HG02852 (cell line): ENCODE results near the gene BUB1B.
"Not testable (repeated sequence)": the region's sequence is repeated elsewhere in the genome, so short reads cannot be mapped to it uniquely, and the experiment has no call there.

Experiments
- ATAC-seq: cut with Tn5 transposase; IDR thresholded peaks from one replicate; pipeline ENCODE4 v1.9.1; 2021; ENCODE audit warnings: mild to moderate bottlenecking, moderate library complexity; ENCODE audit not compliant: unreplicated experiment

The BUB1B gene

DNA sequence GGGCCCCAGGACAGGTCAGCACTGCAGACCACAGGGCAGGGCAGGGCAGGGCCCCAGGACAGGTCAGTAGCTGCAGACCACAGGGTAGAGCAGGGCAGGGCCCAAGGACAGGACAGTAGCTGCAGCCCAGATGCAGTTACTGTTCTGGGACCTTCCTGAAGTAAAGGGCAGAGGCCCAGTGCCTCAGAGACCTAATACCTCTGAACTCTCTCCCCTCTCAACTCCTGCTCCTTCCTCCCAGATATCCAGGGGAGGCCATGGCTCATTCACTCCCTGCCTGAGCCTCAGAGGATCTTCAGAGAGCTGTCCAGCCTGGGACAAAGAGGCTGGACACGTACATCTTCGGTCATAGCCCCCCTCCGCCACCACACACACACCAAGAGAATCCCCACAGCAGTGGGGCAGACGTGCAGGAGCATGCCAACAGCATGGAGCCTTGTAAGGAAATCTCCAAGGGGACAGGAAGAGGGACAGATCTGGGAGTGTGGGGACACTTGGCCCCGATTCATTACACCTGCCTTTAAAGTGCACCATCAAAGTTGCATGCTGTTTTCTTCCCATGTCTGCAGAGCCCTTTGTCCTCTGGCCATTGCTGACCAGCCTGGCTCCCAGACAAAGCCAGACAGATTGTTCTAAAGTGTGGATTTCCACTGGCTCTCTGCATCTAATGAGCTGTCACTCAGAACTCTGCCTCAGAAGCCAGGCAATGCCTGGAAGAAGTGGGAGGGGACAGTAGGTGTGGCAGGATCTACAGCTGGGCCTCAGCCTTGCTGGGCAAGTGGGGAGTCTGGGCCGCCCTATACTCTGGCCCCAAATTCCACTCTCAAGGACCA lies 24.2 kb upstream of the BUB1B start:
- ATAC-seq, result no peak

DNA sequence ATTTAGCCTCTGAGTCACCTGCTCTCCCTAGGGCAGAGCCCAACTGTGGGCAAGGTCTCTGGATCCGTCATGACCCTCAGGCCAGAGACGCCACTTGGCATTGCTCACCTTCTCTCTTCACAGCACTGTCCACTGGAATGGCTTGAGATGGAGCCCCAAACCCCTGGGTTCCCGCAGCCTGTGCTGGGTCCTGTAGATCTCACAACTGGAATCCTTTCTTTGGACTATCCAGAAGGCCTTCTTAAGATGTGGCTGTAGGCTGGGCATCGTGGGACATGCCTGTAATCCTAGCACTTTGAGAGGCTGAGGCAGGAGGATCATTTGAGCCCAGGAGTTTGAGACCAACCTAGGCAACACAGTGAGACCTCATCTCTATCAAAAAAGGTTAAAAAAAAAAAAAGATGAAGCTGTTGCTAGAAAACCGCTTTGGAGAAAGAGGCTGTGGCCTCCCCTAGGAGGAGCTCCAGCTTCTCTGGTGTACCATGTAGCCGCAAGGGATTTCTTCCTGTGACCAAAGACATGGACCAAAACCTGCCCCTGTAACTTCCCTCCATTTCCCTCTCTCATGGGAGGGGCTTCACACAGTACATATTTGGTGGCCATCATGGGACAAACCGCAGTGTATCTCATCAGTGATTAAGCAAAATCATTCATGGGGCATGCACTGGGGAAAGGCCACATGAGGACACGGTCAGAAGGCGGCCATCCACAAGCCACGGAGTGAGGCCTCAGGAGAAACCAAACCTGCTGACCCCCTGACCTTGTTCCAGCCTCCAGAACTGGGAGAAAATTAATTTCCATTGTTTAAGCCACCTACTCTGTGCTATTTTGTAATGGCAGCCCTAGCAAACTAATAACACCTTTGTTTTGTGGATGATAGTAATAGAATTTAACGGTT lies 23.3 kb upstream of the BUB1B start:
- no peak for ATAC-seq

DNA sequence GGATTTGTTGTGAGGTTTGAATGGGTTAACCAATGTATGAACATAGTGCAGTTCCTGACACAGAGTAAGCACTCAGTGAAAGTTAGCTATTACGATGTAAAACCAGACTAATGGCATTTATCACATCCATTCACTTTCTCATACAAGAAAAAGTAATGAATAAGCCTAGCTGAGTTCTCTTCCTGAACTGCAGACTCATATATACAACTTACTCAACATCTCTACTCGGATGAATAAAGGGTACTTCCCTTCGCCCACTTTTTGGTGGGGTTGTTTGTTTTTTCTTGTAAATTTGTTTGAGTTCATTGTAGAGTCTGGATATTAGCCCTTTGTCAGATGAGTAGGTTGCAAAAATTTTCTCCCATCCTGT lies 22.7 kb upstream of the BUB1B start:
- not testable (repeated sequence) for ATAC-seq

DNA sequence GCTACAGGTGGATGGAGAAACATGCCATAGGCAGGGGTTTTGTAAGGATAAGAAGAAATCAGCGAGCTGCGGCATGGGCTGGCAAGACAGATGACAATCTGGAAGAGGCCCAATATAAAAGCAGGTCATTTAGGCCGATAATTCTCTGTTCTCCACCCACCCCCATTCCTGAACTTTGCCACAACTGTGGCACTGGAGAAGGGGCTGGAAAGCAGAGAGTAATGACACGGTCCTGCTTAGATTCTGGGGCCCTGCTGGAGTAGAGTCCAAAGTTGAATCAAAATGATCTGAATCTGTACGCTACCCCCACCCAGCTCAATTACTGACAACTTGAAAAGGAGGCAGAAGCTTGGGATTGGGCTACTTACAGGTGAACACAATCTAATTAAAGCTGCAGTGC lies 18.4 kb upstream of the BUB1B start:
- ATAC-seq, result no peak

DNA sequence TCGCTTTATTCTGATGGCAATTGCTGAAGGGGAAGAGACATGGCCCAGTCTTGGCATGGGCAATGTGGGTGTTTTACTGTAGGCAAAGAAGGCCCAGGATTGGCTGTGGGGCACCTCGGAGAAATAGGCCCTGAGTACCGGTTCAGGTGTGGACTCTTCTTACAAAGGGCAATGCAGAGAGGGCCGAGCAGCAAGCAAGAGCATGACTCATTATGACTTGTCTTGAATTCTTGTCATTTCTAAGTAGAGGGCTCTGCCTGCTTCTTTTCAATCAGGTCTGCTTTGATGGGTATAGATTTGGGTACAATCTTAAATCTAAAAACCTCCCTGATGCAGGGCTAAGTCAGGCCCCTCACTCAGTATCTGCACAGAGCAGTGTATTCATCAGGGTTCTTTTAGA lies 14.8 kb upstream of the BUB1B start:
- no peak for ATAC-seq

DNA sequence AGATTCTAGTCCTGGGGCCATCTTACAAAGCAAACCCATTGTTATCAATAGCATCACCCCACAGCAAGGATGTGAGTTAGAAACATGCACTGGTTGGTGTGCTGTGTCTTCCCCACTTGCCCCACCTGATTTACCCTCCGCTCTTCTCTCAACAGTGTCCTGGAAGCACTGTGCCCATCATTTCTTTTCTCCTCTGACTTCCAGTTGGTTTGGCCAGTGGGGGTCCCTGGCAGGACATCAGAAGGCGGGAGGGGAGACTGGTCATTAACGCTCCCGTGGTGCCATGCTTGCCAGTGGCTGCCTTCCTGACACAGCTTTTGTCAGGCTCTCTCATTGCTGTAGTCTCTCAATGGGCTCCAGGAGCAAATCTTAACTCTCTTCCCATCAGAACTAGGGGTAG lies 11.5 kb upstream of the BUB1B start:
- ATAC-seq, result no peak

DNA sequence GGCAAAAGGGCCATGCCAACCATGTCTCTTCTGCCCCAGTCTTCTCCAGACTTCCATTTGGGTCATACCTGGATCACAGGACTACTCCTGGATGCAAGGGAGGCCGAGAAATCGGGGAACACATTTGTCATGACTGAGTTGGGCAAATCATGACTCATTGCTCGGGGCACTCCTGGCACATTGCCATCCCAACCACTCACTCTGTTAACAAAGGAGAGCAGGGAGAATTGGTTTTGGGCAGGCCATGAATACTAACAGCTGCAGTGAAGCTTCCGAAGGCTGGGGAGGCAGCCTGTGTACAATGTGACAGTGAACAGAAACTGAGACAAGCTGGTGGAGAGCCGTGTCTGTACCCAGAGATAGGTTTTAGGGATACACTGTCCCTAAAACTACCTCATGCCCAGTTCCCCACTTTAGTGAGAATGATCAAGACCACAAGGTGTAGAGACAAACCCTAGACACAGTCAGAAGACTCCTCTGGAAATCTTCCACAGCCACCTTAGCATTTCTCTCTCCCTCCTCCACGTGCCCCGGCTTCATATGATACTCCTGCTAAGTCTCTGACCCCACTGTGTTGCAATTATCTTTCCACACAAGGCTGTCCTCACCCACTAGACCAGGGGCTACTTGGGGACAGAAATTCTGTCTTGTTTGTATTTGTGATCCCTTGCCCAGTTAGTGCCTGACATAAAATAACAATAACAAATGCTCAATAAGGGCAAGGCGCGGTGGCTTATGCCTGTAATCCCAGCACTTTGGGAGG lies 10.5 kb upstream of the BUB1B start:
- no peak for ATAC-seq

DNA sequence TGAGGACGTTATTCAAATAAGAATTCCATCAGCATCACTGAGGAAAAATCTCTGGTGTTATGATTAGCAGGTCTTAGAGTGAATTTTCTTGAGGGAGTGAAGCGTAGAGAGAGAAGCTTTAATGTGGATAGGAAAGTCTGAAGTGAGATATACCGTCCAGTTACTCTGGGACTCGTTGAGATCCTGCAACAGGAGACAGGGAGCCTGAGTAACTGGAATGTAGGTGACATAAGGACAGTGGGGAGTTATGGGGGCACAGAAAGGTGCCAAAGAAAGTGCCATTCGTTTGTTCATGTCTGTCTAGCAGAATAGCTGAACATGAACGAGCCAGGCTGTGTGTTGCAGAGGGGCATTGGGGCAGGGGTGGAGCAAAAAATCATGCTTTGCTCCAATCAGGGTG lies 9.4 kb upstream of the BUB1B start:
- no peak for ATAC-seq

DNA sequence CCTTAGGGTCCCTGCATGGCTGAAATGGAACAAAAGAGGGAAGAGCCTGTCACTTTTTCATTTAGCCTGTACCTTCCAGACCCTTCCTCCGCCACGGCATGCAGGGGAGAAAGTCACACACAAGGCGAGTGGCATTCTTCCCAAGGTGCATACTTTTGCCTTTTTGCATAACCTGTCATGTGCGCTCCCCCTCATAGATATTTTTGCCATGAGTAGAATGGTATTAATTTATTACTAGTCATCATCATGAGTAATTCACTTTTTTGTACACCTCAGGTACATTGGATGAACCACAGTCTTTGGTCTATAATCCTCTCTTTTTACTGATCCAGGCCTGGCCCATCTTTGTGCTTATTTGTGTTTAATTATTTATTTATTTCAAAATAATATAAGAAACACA lies 8.9 kb upstream of the BUB1B start:
- ATAC-seq, result no peak

DNA sequence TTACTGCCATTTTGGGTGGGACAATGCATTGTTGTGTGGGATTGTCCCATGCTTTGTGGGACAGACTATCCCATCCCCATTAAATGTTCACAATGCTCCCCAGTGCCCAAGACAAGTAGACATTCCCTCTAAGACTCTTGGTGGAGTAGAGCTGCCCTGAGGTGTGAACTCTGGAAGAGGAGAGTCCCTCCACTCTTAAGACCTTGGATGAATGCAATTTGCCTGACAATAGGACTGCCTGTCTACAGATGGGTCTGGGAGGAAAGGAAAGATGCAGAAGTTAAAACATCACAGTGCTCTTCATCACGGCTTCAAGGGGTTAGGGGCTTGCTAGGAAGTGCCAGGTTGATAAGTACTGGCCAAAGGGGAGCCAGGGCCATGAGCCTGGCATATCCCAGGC lies 6.0 kb upstream of the BUB1B start:
- ATAC-seq, result not testable (repeated sequence)

DNA sequence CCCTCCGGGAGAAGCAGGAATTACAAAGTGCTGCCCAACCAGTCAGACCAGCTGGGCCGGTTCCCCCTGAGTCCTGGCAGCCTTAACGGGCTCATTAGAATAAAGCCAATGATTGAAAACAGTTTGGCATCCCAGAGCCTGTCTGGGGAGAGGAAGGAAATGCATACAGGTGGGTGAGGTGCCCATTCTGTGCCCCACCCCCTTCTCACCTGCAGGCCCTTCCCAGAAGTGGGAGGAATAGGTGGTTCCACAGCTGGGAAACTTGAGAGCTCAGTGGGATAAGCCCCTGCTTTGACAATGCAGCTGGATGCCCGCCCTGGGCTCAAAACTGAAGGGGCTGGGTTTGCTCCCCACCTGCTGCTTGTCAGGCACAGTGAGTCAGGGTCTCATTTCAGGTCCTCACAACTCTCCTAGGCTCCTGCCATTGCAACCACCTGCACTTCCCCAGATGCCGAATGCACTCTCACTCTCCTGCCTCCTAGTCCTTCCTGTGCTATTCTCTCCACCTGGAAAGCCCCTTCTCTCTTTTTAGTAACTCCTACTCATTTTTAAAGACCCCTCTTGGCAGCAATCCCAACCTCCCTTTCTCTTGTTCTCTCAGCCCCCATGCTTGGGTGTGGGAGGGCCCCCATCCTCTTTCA lies 5.5 kb upstream of the BUB1B start:
- ATAC-seq, result no peak

DNA sequence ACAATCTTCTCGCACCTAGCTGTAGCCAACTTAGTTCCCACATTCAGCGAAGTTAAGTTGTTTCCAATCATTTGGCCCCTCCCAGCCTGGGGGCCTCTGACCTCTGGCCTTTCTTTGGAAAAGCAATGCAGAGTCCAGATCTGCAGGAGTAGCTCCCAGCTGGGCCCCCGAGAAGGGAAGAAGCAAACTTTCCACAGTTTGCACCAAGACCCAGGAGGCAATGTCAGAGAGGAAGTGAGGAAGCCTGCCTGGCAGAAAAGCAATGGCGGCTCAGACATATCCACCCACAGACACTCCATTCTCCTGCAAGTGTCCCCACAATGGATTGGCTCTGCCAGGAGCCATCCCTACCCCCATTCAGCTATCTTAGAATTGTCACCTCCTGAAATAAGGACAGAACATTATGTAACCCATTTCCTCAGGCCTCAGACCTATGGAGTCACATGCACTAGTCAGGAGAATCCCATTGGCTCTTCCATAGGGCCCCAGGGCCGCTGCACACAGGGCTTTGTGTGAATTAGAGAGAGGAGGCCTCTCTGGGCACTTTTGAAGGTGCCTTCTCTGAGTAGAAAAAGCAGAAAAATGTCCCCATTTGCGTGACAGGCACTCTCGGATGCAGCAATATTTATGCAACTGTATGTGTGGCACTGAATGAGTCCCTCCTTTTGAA lies 3.0 kb upstream of the BUB1B start:
- no peak for ATAC-seq

DNA sequence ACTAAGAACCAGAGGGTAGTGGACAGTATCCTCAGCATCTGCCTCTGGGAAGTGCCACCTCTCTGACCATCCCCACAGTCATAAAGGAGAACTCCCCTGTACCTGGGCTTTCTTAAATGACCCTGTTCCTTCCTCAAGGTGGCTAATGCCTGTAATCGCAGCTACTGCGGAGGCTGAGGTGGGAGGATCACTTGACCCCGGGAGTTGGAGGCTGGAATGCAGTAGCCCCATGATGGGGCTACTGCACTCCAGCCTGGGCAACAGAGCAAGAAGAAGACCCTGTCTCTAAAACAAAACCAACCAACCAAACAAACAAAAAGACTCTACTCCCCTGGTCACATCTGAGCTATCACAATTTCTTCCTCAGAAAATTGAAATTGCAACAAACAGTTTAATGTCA lies 848 bp upstream of the BUB1B start:
- ATAC-seq, result no peak

DNA sequence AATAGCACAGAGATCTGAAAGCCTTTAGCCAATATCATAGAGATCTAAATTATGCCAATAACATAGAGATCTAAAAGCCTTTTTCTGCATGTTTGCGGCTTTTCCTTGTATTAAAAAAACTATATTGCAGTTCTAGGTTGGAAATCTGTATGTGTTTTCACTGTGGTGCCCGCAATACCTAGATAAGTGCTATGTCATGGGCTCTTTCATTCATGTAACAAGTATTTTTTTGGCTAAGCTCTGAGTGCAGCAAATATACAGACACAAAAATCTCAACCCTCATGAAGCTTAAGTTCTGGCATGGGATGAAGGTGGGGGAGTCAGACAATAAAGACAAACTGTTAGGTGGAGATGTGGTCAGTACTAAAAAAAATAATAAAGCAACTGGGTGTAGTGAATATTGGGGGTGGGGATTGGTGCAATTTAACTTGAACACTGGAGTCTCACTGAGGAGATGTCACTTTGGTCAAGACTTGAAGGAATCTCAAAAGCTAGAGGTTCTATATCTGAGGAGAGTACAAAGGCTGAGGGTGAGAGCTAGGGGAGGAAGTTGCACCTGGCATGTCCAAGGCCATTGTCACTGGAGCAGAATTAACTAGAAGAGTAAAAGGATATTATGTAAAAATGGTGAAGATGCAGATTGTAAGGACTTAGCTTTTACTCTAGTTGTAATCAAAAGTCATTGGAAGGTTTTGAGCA lies 973 bp downstream of the BUB1B start:
- no peak for ATAC-seq

DNA sequence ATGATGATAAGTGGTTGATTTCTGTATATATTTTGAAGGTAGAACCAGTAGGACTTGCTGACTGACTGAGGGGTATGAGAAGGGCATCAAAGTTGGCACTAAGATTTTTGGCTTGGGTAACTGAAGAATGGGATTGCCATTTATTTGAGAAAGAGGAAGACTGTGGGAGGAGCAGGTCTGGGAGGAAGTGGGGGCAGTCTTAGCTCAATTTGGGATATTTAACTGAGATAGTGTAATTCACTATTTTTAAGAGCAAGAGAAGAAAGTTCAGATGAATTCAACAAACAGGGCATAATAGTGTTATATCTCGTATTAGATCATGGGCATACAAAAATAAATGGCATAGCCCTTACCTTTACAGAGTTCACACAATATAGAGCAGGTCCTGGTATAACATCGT lies 1.7 kb downstream of the BUB1B start:
- ATAC-seq, result no peak

DNA sequence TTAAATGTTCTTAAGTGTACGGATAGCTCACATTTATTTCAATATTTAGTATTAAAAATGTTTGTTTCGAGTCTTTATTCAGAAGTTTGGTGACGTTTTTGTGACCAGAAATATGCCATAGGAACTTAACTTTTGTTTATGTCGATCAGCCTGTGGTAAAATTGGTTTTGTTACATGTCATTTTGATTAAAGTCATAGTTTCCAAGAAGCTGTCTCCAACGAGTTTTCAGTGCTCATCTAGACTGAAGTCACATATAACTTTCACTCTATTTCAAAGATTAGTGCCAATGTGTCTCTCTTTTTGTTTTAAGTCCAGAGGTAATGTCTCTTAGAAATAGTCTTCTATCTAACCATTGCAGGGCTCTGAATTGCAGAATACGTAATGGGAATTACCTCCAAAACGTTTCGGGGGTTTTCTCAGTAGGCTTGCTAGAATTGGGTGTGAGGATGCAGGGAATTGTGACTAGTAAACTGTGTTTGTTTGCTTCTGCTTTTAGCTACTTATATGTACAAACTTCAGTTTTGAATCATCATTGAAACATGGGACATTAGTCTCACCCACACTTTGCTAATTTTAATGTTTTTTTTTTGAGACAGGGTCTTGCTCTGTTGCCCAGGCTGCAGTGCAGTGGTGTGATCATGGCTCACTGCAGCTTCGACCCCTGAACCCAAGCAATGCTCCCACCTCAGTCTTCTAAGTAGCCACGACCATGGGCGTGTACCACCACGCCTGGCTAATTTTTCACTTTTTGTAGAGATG lies 3.0 kb downstream of the BUB1B start:
- no peak for ATAC-seq

DNA sequence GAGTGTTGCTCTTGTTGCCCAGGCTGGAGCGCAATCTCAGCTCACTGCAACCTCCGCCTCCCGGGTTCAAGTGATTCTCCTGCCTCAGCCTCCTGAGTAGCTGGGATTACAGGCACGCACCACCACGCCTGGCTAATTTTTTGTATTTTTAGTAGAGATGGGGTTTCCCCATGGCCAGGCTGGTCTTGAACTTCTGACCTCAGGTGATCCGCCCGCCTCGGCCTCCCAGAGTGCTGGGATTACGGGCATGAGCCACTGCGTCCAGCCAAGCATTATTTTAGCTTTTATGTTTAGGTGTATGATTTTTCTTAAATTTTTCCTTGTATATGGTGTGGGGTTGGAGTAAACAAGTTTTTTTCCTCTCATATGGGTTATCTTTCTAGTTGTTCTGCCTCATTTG lies 6.5 kb downstream of the BUB1B start:
- not testable (repeated sequence) for ATAC-seq

DNA sequence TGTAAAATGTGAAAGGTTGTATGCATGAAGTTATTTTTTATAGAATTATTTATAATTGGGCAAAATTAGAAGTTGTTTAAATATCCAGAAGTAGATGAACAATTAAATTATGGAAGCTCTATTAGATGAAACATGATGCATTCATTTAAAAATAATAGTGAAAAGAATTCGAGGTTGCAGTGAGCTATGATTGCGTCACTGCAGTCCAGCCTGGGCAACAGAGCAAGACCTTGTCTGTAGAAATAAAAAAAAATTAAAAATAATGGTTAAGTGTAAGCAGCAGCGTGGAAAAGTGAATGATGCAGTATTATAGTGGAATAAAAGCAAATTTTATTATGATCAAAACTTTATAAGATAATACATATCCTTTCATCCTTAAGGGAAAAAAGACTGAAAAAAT lies 14.3 kb downstream of the BUB1B start:
- ATAC-seq, result no peak

DNA sequence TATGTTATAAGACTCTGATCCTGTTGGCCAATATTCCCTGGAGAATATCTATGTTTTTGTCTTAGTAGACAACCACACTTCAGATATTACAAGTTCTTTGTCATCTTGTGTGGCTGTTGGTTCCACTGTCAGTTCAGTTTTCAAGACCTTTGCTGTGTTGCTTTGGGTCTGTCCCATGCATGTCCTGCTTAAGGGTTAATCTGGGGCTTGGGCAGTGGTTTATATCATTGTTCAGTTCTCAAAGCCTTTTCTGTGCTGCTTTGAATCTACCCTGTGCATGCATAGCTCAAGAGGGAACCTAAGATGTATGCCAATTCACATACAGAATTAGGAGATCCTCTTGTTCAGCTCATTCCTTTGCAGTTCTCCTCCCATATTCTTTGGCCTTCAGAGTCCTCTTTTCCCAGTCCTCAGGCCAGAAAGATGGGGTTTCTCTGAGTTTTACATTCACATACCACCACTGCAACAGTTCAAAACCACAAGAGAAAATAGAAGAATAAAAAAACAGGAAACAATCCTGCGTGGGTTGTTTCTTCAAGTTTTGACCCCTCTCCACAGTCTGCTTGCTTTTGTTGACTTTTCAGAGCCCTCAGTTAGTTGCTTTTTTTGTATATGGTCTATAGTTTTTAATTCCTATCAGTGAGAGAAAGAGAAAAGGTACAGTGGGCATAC lies 21.6 kb downstream of the BUB1B start:
- ATAC-seq, result no peak
